ENCODE data around the gene CCDC197.

GRCh38 chr14:93970965-93971634 lies 26.0 kb upstream of the CCDC197 start:
- no peak; the same call in 1 of the 2 replicates for TF ChIP-seq CTCF (conservative IDR thresholded peaks at IDR 0.05)
- TF ChIP-seq ZFX (IDR thresholded peaks at IDR 0.05) = no peak

Data from C4-2B (cell line).